ENCODE results near the gene BLCAP.

- no peak for TF ChIP-seq CTCF (IDR thresholded peaks at IDR 0.05)
- no peak for TF ChIP-seq POLR2A (IDR thresholded peaks at IDR 0.05)
Measured at GRCh38 chr20:37541326-37541725, 13.7 kb upstream of the BLCAP start.

All from right lobe of liver (tissue), 4 donors.